ENCODE results near the gene SIPA1. TPM values are rescaled to one million over a fixed set of nuclear protein-coding genes. Genes with fewer than 3 reads are reported as not detected.
A peak's percentile ranks its signal among the peaks of the same experiment; 100 is the strongest.

The SIPA1 gene
- total and polyA plus RNA-seq, 9 of the 15 experiments (the other 6 are each of a cell fraction or from before 2014, with no cell fraction given): 0.25 to 85.8 (median 16.8) TPM

DNA sequence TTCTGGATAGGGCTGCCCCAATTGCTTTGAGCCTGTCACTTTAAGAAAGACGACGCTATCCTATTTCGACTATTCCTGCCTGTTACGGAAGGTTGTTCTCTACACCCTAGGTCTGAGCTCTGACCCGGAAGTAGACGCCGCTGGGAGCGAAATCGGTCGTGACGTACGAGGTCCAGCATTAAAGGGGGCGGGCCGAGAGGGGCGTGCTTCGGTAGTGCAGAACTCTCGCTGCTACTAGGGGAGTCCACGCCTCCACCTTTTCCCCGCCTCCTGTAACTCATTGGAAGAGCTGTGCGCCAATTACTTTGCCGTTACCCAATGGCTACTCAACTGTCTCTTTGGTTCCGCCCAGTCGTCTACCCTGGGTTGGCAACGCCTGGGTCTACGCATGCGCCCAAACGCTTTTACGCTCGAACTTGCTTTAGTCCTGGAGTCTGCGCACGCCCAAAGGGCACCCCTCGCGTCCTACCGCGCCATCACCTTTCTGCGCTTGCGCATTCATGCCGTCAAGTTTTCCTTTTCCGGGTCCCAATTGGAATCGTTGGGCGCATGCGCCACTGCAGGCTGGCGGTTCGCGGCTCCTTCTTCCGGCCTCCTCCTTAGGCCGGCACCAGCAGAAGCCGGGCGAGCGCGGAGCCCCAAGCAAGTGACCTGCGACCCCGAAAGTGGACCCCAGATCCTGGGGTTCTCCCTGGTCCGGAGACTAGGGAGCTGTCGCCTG lies 22.5 kb upstream of the SIPA1 start, which contains the start of gene PCNX3 (continued):
- TF ChIP-seq, protein P1, sequence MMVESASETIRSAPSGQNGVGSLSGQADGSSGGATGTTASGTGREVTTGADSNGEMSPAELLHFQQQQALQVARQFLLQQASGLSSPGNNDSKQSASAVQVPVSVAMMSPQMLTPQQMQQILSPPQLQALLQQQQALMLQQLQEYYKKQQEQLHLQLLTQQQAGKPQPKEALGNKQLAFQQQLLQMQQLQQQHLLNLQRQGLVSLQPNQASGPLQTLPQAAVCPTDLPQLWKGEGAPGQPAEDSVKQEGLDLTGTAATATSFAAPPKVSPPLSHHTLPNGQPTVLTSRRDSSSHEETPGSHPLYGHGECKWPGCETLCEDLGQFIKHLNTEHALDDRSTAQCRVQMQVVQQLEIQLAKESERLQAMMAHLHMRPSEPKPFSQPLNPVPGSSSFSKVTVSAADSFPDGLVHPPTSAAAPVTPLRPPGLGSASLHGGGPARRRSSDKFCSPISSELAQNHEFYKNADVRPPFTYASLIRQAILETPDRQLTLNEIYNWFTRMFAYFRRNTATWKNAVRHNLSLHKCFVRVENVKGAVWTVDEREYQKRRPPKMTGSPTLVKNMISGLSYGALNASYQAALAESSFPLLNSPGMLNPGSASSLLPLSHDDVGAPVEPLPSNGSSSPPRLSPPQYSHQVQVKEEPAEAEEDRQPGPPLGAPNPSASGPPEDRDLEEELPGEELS (CRISPR knock-in tag; IDR thresholded peaks at IDR 0.05; ENCODE audit: borderline replicate concordance): no peak
- TF ChIP-seq SUPT5H (IDR thresholded peaks at IDR 0.05): peak; percentile 77
- peak; percentile 53 for TF ChIP-seq TAF1 (IDR thresholded peaks at IDR 0.05; ENCODE audit: control insufficient read depth, extremely low read depth, insufficient read depth, low read length, severe bottlenecking)
- no peak for TF ChIP-seq BRD9 (IDR thresholded peaks at IDR 0.05; ENCODE audit: low read depth, partially characterized antibody)
- 0 out of 2 replicates have a peak, but pooled peaks have one; percentile 17 for TF ChIP-seq MEF2A (IDR thresholded peaks at IDR 0.05; ENCODE audit: control insufficient read depth, low read depth, low read length)
- TF ChIP-seq RAD51 (IDR thresholded peaks at IDR 0.05; ENCODE audit: borderline replicate concordance, low read depth): peak; percentile 51; the same call in 1 of the 2 replicates
- no peak for TF ChIP-seq POLR3G (IDR thresholded peaks at IDR 0.05; ENCODE audit: extremely low read depth, insufficient read length, insufficient replicate concordance)
- TF ChIP-seq SMAD1 (IDR thresholded peaks at IDR 0.05; ENCODE audit: low read depth, low read length, partially characterized antibody): no peak
- peak; percentile 88 for TF ChIP-seq CHD2 (IDR thresholded peaks at IDR 0.05; ENCODE audit: low read depth, low read length)
- TF ChIP-seq TGIF2 (CRISPR knock-in tag; IDR thresholded peaks at IDR 0.05): no peak
- no peak for TF ChIP-seq ZNF134 (CRISPR knock-in tag; conservative IDR thresholded peaks at IDR 0.05)
- TF ChIP-seq NEUROD1 (IDR thresholded peaks at IDR 0.05; ENCODE audit: borderline replicate concordance, low read depth, low read length, partially characterized antibody): peak; percentile 94
- peak; percentile 11 for TF ChIP-seq MYC (IDR thresholded peaks at IDR 0.05; ENCODE audit: low read depth, low read length)
- TF ChIP-seq MYC (CRISPR knock-in tag; IDR thresholded peaks at IDR 0.05; ENCODE audit: borderline replicate concordance, low read depth): peak; percentile 66; the same call in 1 of the 2 replicates
- no peak for TF ChIP-seq U2AF2 (optimal IDR thresholded peaks at IDR 0.05; ENCODE audit: low read depth, low read length)
- no peak for TF ChIP-seq ZNF184 (CRISPR knock-in tag; IDR thresholded peaks at IDR 0.05)
- no peak for TF ChIP-seq LCOR (CRISPR knock-in tag; IDR thresholded peaks at IDR 0.05)
- TF ChIP-seq, protein P2, sequence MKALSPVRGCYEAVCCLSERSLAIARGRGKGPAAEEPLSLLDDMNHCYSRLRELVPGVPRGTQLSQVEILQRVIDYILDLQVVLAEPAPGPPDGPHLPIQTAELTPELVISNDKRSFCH (CRISPR knock-in tag; IDR thresholded peaks at IDR 0.05): no peak
- TF ChIP-seq, protein P2 (tag; IDR thresholded peaks at IDR 0.05): no peak
- TF ChIP-seq RBM15 (IDR thresholded peaks at IDR 0.05; ENCODE audit: insufficient read depth, low read length): no peak
- no peak for TF ChIP-seq ZNF280A (IDR thresholded peaks at IDR 0.05; ENCODE audit: low read depth, partially characterized antibody)
- TF ChIP-seq, protein P3, sequence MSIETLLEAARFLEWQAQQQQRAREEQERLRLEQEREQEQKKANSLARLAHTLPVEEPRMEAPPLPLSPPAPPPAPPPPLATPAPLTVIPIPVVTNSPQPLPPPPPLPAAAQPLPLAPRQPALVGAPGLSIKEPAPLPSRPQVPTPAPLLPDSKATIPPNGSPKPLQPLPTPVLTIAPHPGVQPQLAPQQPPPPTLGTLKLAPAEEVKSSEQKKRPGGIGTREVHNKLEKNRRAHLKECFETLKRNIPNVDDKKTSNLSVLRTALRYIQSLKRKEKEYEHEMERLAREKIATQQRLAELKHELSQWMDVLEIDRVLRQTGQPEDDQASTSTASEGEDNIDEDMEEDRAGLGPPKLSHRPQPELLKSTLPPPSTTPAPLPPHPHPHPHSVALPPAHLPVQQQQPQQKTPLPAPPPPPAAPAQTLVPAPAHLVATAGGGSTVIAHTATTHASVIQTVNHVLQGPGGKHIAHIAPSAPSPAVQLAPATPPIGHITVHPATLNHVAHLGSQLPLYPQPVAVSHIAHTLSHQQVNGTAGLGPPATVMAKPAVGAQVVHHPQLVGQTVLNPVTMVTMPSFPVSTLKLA (conservative IDR thresholded peaks at IDR 0.05): peak; percentile 78 to 87
- no peak for TF ChIP-seq EWSR1 (IDR thresholded peaks at IDR 0.05; ENCODE audit: borderline replicate concordance, low read depth, partially characterized antibody)
